Renal cortex interstitium (tissue), 11 donors: ENCODE data around the gene KANK4. TPM values are rescaled to one million over a fixed set of nuclear protein-coding genes. Genes with fewer than 3 reads are reported as not detected.

Source experiments
- DNase-seq, 11 donors: peaks; one replicate each; pipeline ENCODE4 v3.0.0-alpha.2; 2013; ENCODE audit warnings: low read depth in 9 of 11, low spot score in 4 of 11; ENCODE audit errors: extremely low read depth in 1 of 11
- polyA plus RNA-seq, 3 donors: library from polyadenylated mRNA; unstranded; fragments of 120-200 nt; gene quantifications; one replicate each; pipeline ENCODE4 v1.2.1, GENCODE V29; 2013; ENCODE audit not compliant: insufficient read length in 3 of 3

Gene KANK4
- polyA plus RNA-seq, 3 donors: 21.4 to 24.2 (median 22.0) TPM

GRCh38 chr1:62314454-62315350, 4.5 kb downstream of the KANK4 start:
- DNase-seq: peak in 2 of 11 donors; percentile 57 to 65

DNA sequence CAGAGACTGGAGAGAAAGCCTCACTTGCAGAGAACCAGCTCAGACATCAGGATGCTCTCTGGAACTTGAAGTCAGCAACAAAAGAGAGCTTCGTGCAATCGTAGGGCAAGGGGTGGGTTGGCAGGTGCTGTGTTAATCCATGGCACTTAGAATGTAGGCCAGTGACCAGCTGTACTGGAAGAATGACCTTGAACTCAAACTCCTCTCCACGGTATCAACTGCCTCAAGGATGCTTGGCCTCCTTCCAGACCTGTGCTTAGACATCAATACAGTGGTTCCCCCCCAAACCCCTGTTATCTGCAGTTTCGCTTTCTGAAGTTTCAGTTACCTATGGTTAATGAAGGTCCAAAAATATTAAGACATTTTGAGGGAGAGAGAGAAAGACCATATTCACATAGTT, 6.5 kb downstream of the KANK4 start:
- no peak for DNase-seq

DNA sequence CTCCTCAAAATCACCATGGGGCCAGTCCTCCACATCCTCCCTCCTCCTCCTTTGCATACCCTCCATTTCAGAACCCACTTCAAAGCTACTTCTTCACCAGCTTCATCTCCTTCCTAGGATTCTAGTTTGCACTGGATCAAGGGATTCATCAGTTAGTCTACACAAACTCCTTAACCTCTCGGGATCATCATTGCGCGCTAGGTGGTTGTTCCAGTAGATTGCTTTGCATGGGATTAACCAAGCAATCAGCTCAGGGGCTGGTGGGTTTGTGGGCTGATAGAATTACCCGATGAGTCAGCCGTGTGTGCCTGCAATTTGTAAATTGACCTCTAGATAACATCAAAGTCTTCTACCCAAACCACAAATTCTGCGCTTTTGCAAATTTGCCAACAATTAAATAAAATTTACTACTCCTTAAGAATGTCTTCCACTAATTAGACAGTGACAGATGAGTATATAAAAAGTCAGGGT, 7.7 kb downstream of the KANK4 start:
- DNase-seq: no peak

DNA sequence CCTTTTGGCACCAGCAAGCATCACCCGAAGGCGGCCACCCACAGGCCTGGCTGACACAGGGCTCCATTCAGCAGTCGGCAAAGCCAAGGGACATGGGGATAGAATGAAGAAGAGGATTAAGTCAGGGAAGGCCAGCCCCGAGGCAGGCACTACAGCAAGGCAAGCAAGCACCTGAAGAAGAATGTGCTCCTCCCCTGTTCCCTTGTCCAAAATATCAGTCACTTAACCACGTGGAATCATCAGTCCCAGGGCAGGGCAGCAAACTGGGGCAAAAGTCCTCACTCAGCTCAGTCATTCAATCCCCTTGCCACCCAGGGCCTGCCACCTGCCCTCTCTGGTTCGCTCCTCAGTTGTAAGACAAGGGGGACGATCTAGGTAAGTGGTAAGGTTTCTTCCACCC, 9.3 kb downstream of the KANK4 start:
- DNase-seq: no peak

DNA sequence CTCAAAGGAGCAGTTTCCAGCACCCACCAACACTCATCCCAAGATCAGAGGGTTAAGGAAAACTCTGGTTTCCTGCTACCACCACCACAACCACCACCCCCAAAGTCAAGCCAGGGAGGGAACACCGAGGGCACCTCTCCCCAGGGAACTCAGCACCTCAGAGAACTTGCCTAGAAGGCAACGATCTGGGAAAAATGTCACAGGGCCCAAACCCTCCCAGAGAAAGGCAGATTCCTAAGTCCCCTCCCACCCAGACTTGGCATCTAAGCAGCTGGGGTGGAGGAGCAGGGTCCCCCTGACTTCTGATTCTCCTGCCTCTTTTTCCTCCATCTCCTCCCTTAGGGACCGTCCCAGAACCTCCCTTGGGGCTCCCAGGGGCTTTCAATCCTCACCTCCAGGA, 10.6 kb downstream of the KANK4 start:
- DNase-seq: no peak

DNA sequence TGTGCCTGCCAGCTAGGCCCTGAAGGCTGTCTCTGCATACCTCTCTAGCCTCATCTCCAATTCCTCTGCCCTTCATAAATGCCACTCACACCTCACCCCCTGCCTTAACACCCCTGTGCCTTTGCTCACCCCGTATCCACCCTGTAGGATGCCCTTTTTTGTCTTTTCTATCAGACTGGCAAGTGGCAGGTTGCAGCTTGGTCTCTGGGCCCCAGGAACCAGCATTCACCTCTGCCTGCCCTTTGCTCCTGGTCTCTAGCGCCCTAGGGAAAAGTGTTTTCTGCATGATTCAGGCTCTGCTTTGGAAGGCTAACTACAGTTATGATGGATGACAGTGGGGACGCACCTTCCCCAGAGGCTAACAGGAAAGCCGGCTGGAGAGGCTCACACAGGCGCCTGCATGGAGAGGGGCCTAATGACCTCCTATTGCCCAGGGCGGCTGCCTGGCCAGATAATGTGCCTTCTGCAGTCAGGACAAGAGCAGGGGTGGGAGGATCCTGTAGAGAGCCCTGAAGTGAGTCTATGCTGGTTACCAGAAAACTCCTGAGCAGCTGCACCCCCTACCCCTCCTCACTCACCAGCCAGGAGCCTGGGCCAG, 11.2 kb downstream of the KANK4 start:
- DNase-seq: no peak

DNA sequence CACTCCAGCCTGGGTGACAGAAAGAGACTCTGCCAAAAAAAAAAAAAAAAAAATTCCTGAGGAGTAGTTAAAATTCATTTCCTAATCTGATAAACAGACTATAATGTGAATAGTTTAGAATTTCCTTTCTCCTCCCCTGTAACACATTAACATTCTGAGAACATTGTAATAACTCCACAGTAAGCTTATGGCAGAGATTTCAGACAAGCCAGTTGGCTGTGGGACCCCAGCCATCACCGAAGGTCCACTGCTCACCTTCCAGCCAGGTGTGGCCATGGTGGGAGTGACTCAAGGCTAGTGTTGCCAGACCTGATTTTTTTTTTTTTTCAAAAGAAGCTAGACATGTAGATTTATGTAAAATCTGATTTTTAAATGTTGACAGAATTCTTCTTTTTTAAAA, 11.8 kb downstream of the KANK4 start:
- DNase-seq: no peak

- DNase-seq: no peak
These were observed 13.2 kb downstream of the KANK4 start for GRCh38 chr1:62306065-62306464.

GRCh38 chr1:62304975-62305374, 14.3 kb downstream of the KANK4 start:
- DNase-seq: no peak

DNA sequence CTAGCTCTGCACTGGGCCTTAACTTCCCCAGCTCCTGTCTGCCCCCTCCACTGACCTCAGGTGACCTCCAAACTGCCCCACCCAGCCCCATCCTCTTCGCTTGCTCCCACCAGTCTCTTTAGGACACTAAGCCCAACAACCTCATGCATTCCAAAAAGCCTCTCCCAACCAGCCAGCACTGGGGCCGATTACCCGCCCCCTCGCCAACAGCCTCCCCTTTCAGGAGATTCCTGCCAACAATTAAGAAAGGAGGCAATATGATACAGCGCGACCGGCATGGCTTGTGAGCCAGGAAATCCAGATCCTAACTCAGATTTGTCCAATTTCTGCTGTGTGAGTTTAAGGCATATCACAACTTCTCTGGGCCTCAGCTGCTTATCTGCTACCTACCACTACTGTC, 14.7 kb downstream of the KANK4 start:
- DNase-seq: no peak

DNA sequence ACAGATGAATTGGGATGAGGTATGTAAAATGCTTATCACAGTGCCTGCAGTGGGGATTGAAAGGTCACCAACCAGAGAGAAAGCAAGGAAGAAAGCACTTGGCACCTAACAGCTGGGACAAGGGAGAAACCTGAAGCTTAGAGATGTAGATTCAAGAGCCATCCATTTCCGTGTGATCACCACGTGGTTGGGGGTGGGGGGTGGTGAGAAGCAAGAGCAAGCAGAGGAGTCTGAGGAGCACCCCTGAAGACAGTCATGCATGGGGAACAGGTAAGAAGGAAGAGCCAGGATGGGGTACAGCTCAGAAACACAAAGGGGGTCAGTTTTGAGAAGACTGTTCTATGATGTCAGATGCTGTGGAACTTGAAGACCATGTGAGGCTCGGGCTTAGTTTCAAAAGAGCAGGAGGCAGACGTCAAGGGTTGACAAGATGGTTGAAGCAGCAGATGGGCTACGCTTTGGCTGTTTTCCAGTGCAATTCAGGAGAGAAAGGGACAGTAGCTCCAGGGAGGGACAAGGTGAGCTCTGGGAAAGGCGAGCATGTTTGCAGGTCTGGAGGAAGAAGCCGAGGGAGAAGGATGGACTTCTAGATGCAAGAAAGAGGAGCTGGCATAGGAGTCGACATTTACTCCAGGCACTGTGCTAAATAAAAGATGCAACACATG, 17.4 kb downstream of the KANK4 start:
- DNase-seq: no peak

DNA sequence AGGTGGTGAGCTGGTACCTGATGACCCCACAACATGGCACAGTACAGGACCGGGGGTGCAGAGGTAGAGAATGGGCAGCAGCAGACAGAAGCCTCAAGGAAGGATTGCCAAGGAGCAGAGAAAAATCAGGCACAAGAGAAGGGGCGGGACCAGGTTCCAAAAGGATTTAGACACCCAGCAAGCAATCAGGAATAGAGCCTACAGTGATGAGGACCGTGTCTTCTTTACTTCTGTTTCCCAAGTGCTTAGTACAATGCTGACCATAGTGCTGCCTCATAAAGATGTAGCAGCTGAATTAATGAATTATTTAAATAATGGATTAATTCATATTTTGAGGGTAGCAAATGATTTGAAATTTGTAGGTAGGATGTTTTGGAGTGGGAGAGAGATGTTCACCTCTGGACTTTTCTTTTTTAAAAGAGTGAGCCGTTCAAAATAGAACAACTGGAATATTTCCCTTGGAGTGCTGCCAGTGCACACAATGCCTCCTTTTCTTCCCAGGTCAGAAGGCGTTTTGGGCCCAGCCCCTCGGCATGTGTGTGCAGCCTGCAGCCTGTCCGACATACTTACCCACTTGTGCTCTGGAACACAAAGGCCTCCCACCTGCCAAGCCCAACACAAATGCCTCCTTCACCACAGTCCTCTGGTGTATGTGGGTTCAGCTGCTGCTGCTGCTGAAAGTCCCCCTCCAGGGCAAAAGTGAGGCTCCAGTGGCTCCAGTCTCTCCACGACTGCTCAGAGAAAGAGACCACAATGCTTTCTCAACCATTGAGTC, 19.6 kb downstream of the KANK4 start:
- no peak for DNase-seq

DNA sequence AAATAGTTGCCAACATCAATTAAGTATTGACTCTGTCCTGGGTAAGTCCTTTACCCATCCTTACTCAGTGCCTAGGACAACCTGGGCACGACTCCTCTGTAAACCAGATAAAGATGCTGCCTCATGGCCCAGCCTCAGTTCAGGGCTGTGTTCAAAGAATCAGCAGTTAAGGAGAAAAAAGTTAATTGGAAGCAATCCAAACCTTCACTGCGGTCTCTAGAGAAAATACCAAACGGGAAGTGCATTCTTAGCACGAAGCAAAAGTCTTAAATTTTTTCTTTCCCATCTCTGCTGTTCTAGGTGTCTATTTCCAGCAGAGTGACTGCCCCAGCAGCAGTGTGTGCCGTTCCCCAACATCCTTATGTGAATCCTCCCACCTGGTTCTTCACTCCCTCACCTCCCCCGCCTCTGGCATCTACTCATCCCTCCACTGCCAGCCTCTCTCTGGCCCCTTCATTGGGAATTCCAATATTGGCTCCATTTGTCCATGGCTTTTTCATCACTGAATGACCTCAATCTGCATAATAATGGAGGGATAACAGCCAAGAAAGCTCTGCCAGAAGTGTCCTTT, 23.2 kb downstream of the KANK4 start:
- peak in 1 of 11 donors; percentile 57 for DNase-seq

DNA sequence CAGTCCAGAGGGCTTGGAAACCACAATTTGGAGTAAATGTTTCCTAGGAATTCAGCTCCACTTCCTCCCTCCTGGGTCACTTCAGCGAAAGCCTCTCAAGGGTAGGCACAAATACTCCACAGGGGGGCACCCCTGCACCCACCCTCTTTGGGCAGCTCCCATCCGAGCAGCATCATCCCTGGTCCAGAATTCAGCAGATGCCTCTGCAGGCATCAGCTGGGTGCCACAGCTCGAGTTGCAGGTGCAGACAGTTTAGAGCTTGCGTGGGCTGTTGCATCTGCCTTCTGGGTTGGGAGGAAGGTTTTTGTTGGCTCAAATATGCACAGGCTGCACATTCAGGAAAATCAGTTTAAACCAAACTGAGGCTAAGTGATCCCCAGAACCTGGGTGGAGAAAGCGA, 25.0 kb downstream of the KANK4 start:
- no peak for DNase-seq

- no peak for DNase-seq
These were observed 30.6 kb downstream of the KANK4 start for GRCh38 chr1:62288662-62289061.

GRCh38 chr1:62288224-62288623, 31.0 kb downstream of the KANK4 start:
- no peak for DNase-seq

DNA sequence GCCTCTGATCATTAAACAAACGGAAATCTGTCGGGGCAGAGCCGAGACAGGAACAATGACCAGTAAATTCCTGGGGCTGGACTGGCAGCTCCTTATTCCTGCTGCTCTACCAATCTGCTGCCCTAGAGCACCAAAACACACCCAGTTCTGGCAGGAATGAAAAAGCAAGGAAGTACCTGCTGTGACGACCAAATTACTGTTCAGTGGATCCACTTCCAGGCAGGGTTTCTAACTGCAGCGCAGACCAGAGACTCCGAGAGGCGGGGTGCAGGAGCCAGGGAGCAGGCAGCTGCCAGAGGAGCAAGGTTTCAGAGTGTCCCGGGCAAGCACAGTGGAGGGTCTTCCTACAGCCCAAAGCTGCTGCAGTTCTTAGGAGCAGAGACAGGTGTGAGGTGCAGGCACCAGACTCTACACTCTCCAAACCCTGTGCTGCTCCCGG, 32.4 kb downstream of the KANK4 start:
- DNase-seq: no peak

- no peak for DNase-seq
These were observed 33.0 kb downstream of the KANK4 start for GRCh38 chr1:62285984-62286785.
